Trophoblast cell (in vitro differentiated cells and primary cell): ENCODE results near the gene FRAS1.

Experiments used
- DNase-seq, 2 donors: peaks; one replicate each; pipeline ENCODE4 v3.0.0-alpha.2; 2016
- H2AFZ ChIP-seq: 2 replicates; pipeline ENCODE4 v1.6.1; 2013; ENCODE audit warnings: low read length, moderate library complexity, mild to moderate bottlenecking; ENCODE audit not compliant: insufficient read depth, poor library complexity
- H2AK5ac ChIP-seq: 2 replicates; pipeline ENCODE4 v1.6.1; 2013; ENCODE audit warnings: mild to moderate bottlenecking, low read length
- H2BK120ac ChIP-seq: 2 replicates; pipeline ENCODE4 v1.6.1; 2013; ENCODE audit warnings: low read length, mild to moderate bottlenecking, moderate library complexity; ENCODE audit not compliant: insufficient read depth, poor library complexity
- H2BK12ac ChIP-seq: 2 replicates; pipeline ENCODE4 v1.6.1; 2013; ENCODE audit warnings: mild to moderate bottlenecking, low read length, moderate library complexity
- H2BK5ac ChIP-seq: 2 replicates; pipeline ENCODE4 v1.6.1; 2013; ENCODE audit warnings: low read length, low read depth, moderate library complexity, mild to moderate bottlenecking; ENCODE audit not compliant: poor library complexity
- H3K14ac ChIP-seq: 2 replicates; pipeline ENCODE4 v1.6.1; 2013; ENCODE audit warnings: mild to moderate bottlenecking, low read length
- H3K18ac ChIP-seq: 2 replicates; pipeline ENCODE4 v1.6.1; 2013; ENCODE audit warnings: mild to moderate bottlenecking, low read length
- H3K23ac ChIP-seq: 2 replicates; pipeline ENCODE4 v1.6.1; 2013; ENCODE audit warnings: low read length
- H3K27ac ChIP-seq: 2 replicates; pipeline ENCODE4 v1.5.1; 2013; ENCODE audit warnings: low read depth, mild to moderate bottlenecking, inconsistent platforms, low read length, moderate library complexity
- H3K27me3 ChIP-seq: 2 replicates; pipeline ENCODE4 v1.6.1; 2013; ENCODE audit warnings: inconsistent platforms, mild to moderate bottlenecking, low read length, moderate library complexity; ENCODE audit not compliant: insufficient read depth
- H3K36me3 ChIP-seq, 2 experiments: 1 replicate in 1 of 2; 2 replicates in 1 of 2; pipeline ENCODE4 v1.6.1; 2013; ENCODE audit warnings: low read length in 2 of 2, mild to moderate bottlenecking in 2 of 2, moderate library complexity in 1 of 2; ENCODE audit not compliant: insufficient read depth in 2 of 2, control insufficient read depth in 1 of 2
- H3K4ac ChIP-seq: 2 replicates; pipeline ENCODE4 v1.6.1; 2013; ENCODE audit warnings: low read depth, mild to moderate bottlenecking, low read length, moderate library complexity
- H3K4me1 ChIP-seq, 2 experiments: 1 replicate in 1 of 2; 2 replicates in 1 of 2; pipeline ENCODE4 v1.6.1; 2013; ENCODE audit warnings: low read length in 2 of 2, mild to moderate bottlenecking in 2 of 2, moderate library complexity in 1 of 2; ENCODE audit not compliant: insufficient read depth in 2 of 2, control insufficient read depth in 1 of 2
- H3K4me2 ChIP-seq: 2 replicates; pipeline ENCODE4 v1.6.1; 2013; ENCODE audit warnings: inconsistent platforms, mild to moderate bottlenecking, low read length, moderate library complexity
- H3K4me3 ChIP-seq: 2 replicates; pipeline ENCODE4 v1.5.1; 2013; ENCODE audit warnings: mild to moderate bottlenecking, low read depth, low read length, inconsistent platforms
- H3K79me1 ChIP-seq: one replicate; pipeline ENCODE4 v1.6.1; 2013; ENCODE audit warnings: low read length
- H3K79me2 ChIP-seq: 2 replicates; pipeline ENCODE4 v1.6.1; 2013; ENCODE audit warnings: low read length, mild to moderate bottlenecking; ENCODE audit not compliant: control insufficient read depth, insufficient read depth, poor library complexity
- H3K9ac ChIP-seq: 2 replicates; pipeline ENCODE4 v1.6.1; 2013; ENCODE audit warnings: mild to moderate bottlenecking, low read length
- H3K9me3 ChIP-seq: 2 replicates; pipeline ENCODE4 v1.6.1; 2013; ENCODE audit warnings: low read depth, mild to moderate bottlenecking, control low read depth, inconsistent platforms, low read length; ENCODE audit not compliant: insufficient read depth
- H4K12ac ChIP-seq: 2 replicates; pipeline ENCODE4 v1.6.1; 2013; ENCODE audit warnings: low read depth, mild to moderate bottlenecking, low read length, moderate library complexity
- H4K8ac ChIP-seq: 2 replicates; pipeline ENCODE4 v1.6.1; 2013; ENCODE audit warnings: low read depth, mild to moderate bottlenecking, low read length, moderate library complexity
- H4K91ac ChIP-seq: one replicate; pipeline ENCODE4 v1.6.1; 2013; ENCODE audit warnings: low read depth, mild to moderate bottlenecking, low read length, moderate library complexity
- WGBS: extraction: QIAGEN DNeasy Blood & Tissue Kit; methylation state at CpG from one replicate; pipeline ENCODE4 v1.1.7; 2013; ENCODE audit warnings: missing lambda C conversion rate; ENCODE audit not compliant: insufficient read length, insufficient coverage; ENCODE audit errors: extremely low coverage; 5-methylcytosine and 5-hydroxymethylcytosine counted together

Gene FRAS1

DNA sequence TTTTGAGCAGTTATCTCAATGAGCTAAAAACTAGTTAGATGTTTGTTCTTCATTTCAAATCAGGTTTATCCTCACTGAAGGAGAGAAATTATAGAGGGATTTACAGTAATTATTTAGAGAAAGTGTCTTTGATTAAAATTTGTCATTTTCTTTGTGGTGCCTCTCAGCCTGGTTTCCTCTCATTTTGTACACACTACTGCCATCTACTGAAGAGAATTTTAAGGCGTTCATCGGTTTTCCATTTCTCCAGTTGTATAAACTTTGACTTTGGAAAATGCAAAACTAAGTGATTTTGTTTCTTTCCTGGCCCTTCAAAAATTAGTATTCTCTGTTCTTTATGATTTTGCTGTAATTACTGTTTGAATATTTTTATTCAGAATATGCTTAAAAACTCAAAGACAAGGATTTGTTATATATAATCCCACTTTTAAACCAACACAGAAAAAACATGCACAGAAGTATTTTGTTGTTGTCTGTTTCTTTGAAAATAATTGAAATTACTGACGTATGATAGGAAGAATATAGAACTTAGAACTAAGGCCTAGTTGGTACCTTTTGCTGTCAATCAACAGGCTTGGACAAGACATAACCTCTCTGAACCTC is 460.0 kb downstream of the FRAS1 start:
- H2BK12ac ChIP-seq = no peak overlapping the region
- no peak overlapping the region for H2AFZ ChIP-seq
- no peak overlapping the region for H3K18ac ChIP-seq
- H4K8ac ChIP-seq = no peak overlapping the region
- H3K9me3 ChIP-seq = no peaks in the 10 kb centered on the region
- peaks cover 2% of the 10 kb centered on the region for H3K27me3 ChIP-seq
- H3K23ac ChIP-seq = no peak overlapping the region
- no peak overlapping the region for H2BK5ac ChIP-seq
- H3K79me1 ChIP-seq = no peaks in the 10 kb centered on the region
- H3K4me2 ChIP-seq = no peak overlapping the region
- H3K4me3 ChIP-seq = no peak overlapping the region
- no peak overlapping the region for H3K4ac ChIP-seq
- WGBS = no CpG with 5 or more reads among the region's 3 CpGs
- no peak overlapping the region for H3K27ac ChIP-seq
- no peak overlapping the region for H4K91ac ChIP-seq
- H4K12ac ChIP-seq = no peak overlapping the region
- no peak overlapping the region for H3K14ac ChIP-seq
- no peak overlapping the region for H3K9ac ChIP-seq
- peaks cover 16 to 23% of the 10 kb centered on the region in 2 experiments for H3K36me3 ChIP-seq
- H2AK5ac ChIP-seq = no peak overlapping the region
- H3K4me1 ChIP-seq = peaks cover 0 to 3% of the 10 kb centered on the region in 2 experiments
- no peak overlapping the region for H2BK120ac ChIP-seq
- no peaks in the 10 kb centered on the region for H3K79me2 ChIP-seq
- DNase-seq = peak in 1 of 2 donors; percentile 69

DNA sequence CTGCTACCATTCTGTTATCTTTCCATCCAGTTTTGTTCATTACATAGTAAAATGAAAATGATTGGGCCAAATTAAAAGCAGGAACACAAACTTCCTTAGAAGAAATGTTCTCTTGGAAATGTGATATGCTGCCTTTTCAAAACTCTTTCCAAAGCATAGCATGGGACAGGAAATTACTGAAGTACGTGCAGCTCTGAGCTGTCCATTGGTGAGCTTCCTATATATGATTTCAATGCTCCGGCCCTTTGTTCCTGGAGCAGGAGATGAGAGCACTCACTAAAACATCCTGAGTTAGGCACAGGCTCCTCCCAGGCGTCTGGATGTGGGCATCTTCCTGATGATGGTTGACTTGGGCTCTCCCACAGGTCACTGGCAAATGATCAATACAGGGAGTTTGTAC is 461.4 kb downstream of the FRAS1 start:
- no CpG with 5 or more reads among the region's 3 CpGs for WGBS
- no peak overlapping the region for H2BK5ac ChIP-seq
- no peak for DNase-seq

DNA sequence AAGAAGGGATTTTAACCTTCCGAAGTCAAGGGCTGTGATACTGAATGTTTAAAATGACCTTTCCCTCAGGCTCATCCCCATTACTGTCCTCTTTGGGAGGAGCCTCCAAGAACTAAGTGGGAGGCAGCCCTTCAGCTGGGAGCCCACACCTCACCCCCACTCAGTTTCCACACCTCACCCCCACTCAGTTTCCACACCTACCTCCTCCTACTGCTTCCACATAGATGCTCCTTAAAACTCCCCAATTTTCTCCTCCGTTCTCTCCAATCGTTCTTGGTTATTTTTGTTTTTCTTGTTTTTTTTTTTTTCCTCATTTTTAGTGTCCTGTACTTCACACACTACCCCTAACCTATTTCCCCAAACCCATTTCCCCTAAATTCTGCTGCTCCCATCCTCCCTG is 462.8 kb downstream of the FRAS1 start:
- H2BK12ac ChIP-seq = no peak overlapping the region
- H3K4me1 ChIP-seq = no peaks in the 10 kb centered on the region
- H3K9me3 ChIP-seq = no peaks in the 10 kb centered on the region
- H3K79me2 ChIP-seq = no peaks in the 10 kb centered on the region
- H3K4me3 ChIP-seq = no peak overlapping the region
- no peak overlapping the region for H3K23ac ChIP-seq
- H2AFZ ChIP-seq = no peak overlapping the region
- H3K4ac ChIP-seq = no peak overlapping the region
- H3K79me1 ChIP-seq = no peaks in the 10 kb centered on the region
- no peak overlapping the region for H3K9ac ChIP-seq
- H3K4me2 ChIP-seq = no peak overlapping the region
- no peak overlapping the region for H2BK120ac ChIP-seq
- peaks cover 17 to 34% of the 10 kb centered on the region in 2 experiments for H3K36me3 ChIP-seq
- H3K14ac ChIP-seq = no peak overlapping the region
- H4K8ac ChIP-seq = no peak overlapping the region
- no peak overlapping the region for H4K91ac ChIP-seq
- no peak overlapping the region for H3K27ac ChIP-seq
- no CpG with 5 or more reads among the region's 3 CpGs for WGBS
- no peak overlapping the region for H3K18ac ChIP-seq
- no peak overlapping the region for H2BK5ac ChIP-seq
- no peak overlapping the region for H4K12ac ChIP-seq
- H3K27me3 ChIP-seq = peaks cover 2% of the 10 kb centered on the region
- DNase-seq = no peak
- H2AK5ac ChIP-seq = no peak overlapping the region

More for the DNA sequence above, 461.4 kb downstream of the FRAS1 start:
- Histone ChIP-seq H3K14ac (no peak overlapping the region), H2AFZ (no peak overlapping the region), H3K9me3 (no peaks in the 10 kb centered on the region), H3K36me3 (peaks cover 16 to 31% of the 10 kb centered on the region in 2 experiments), H3K23ac (no peak overlapping the region), H3K18ac (no peak overlapping the region), H4K12ac (no peak overlapping the region), H3K79me1 (no peaks in the 10 kb centered on the region), H2AK5ac (no peak overlapping the region), H3K27me3 (peaks cover 2% of the 10 kb centered on the region), H2BK12ac (no peak overlapping the region), H2BK120ac (no peak overlapping the region), H3K4me1 (no peaks in the 10 kb centered on the region), H4K91ac (no peak overlapping the region), H3K4me3 (no peak overlapping the region), H3K4me2 (no peak overlapping the region), H3K9ac (no peak overlapping the region), H4K8ac (no peak overlapping the region), H3K27ac (no peak overlapping the region), H3K4ac (no peak overlapping the region), H3K79me2 (no peaks in the 10 kb centered on the region)

DNA sequence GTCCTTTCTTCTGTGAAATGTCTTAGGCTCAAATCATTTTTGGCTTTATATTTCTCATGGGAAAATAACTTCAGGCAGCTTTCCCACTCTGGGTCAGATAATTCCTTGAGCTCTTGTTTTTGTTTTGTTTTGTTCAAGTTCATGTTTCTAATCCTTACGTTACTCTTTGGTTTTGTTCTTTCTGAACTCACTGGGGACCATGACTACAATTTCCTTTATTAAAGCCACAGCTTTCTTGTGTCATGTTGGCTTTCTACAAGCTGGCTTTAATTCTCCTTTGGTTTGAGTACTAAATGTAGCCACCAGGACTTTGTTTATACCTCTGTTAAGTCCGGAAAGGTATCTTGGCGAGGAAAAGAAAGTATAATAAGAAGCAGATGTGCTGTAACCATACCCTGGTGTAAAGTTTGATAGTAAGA is 463.7 kb downstream of the FRAS1 start:
- H3K27ac ChIP-seq = no peak overlapping the region
- H3K23ac ChIP-seq = no peak overlapping the region
- H3K4me2 ChIP-seq = no peak overlapping the region
- no peak for DNase-seq
- no peak overlapping the region for H3K9ac ChIP-seq
- no peaks in the 10 kb centered on the region for H3K79me2 ChIP-seq
- no CpG with 5 or more reads among the region's 3 CpGs for WGBS
- no peak overlapping the region for H4K12ac ChIP-seq
- H3K4ac ChIP-seq = no peak overlapping the region
- no peak overlapping the region for H2BK12ac ChIP-seq
- no peaks in the 10 kb centered on the region for H3K27me3 ChIP-seq
- no peak overlapping the region for H4K91ac ChIP-seq
- no peak overlapping the region for H2BK5ac ChIP-seq
- H3K79me1 ChIP-seq = no peaks in the 10 kb centered on the region
- H2AK5ac ChIP-seq = no peak overlapping the region
- H3K36me3 ChIP-seq = peaks cover 16 to 34% of the 10 kb centered on the region in 2 experiments
- no peaks in the 10 kb centered on the region for H3K4me1 ChIP-seq
- H3K18ac ChIP-seq = no peak overlapping the region
- no peak overlapping the region for H4K8ac ChIP-seq
- H2AFZ ChIP-seq = no peak overlapping the region
- H3K4me3 ChIP-seq = no peak overlapping the region
- no peaks in the 10 kb centered on the region for H3K9me3 ChIP-seq
- H3K14ac ChIP-seq = no peak overlapping the region
- no peak overlapping the region for H2BK120ac ChIP-seq
